Prostate gland (tissue), 2 donors: Measurements from ENCODE around the gene DCDC1. TPM values are rescaled to one million over a fixed set of nuclear protein-coding genes. Genes with fewer than 3 reads are reported as not detected.

Source experiments
- DNase-seq: peaks from one replicate; pipeline ENCODE4 v3.0.0-alpha.2; 2019; ENCODE audit warnings: low spot score
- H3K27ac ChIP-seq, 2 donors: fragments of 200-600 bp; sonication (generic); 2 replicates each; pipeline ENCODE4 v1.5.1; 2017 to 2019
- H3K27me3 ChIP-seq: fragments of 200-600 bp; sonication (generic); replicated peaks from 2 replicates; pipeline ENCODE4 v1.5.1; 2019; ENCODE audit not compliant: insufficient read depth
- H3K36me3 ChIP-seq, 2 donors: fragments of 200-600 bp; sonication (generic); 1 replicate in 1 of 2; 2 replicates in 1 of 2; pipeline versions ENCODE4 v1.5.1 to v1.8.1; 2017 to 2019
- H3K4me1 ChIP-seq: fragments of 200-600 bp; sonication (generic); replicated peaks from 2 replicates; pipeline ENCODE4 v1.5.1; 2019
- H3K4me3 ChIP-seq, 2 donors: fragments of 200-600 bp; sonication (generic); 2 replicates each; pipeline ENCODE4 v1.5.1; 2017 to 2019
- H3K9me3 ChIP-seq: fragments of 200-600 bp; sonication (generic); 2 replicates; pipeline ENCODE4 v1.5.1; 2017
- POLR2A ChIP-seq: fragments of 450-650 bp; IDR thresholded peaks from one replicate; pipeline ENCODE4 v1.6.1; 2016; ENCODE audit warnings: antibody characterized with exemption, mild to moderate bottlenecking
- POLR2AphosphoS5 ChIP-seq: sonication (generic); formaldehyde crosslinking; IDR thresholded peaks from one replicate; pipeline ENCODE4 v1.6.1; 2017; ENCODE audit warnings: antibody characterized with exemption
- WGBS: methylation state at CpG from one replicate; pipeline ENCODE4 v1.1.5; 2018; 5-methylcytosine and 5-hydroxymethylcytosine counted together
- intact Hi-C: fragments of 100-400 bp; cut with DNase I; formaldehyde crosslinking; loops from one replicate; pipeline ENCODE4 v1.14.2; 2022
- total RNA-seq, 2 donors: library from RNA; depleted of rRNA; stranded (reverse); fragments of >200 nt; gene quantifications; one replicate each; pipeline ENCODE4 v1.1.0, GENCODE V29; 2016
- TF ChIP-seq, protein P1 (sequence below), 4 experiments: fragments of 200-600 bp in 2 of 4; fragments of 450-650 bp in 2 of 4; sonication (generic) in 2 of 4; IDR thresholded peaks; 1 replicate in 3 of 4; 2 replicates in 1 of 4; pipeline ENCODE4 v1.5.1; 2016 to 2019; ENCODE audit warnings: antibody characterized with exemption in 4 of 4, mild to moderate bottlenecking in 2 of 4, moderate library complexity in 2 of 4

The DCDC1 gene
- total RNA-seq, 2 donors from 2014 or later, result 0.36 to 2.5 TPM

DNA sequence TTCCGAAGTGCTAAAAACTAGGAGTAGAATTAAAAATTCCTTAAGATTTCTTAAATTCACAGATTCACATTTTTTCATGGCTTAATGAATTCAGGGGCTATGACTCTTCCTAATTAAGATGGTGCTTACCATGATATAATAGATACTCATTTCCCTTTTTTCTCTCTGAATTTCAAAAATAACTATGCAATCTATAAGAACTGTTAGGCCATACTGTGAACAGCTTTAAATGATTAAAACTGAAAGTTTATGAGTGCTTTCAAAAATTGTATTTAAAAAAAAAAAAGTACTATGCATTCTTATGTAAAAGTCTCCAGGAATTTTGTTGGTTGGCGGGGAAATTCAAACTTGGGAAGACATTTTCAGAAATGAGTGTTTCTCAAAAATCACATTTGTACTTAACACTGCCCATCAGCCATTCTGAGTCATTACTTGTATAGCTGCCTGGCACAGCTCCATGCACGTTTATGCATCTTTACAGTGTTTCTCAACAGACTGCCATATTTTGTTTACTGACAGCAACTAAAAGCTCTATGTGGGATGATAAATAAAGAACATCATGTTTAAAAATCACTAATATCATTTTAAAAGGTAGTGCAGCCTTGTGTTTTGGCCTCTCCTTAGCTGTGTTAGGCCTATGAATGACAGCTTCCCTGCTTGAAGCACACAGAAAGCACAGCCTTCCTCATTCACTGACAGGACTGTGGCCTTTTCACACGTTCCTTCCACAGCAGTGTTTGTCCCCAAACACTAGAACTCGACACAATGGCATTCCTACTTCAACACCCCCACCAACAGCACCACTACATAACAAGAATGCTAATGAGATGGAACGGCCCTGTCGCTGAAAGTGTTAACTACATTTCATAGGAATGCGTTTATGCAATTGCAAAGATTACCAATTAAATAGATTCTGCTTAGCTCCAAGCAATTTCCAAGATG, 131.4 kb downstream of the DCDC1 start:
- 61% methylated on average over 8 of the region's 8 CpGs for WGBS
- Histone ChIP-seq H3K36me3 (no peaks in the 10 kb centered on the region), H3K4me3 (no peak overlapping the region), H3K4me1 (no peaks in the 10 kb centered on the region), H3K9me3 (no peaks in the 10 kb centered on the region), H3K27me3 (no peaks in the 10 kb centered on the region), H3K27ac (no peak overlapping the region)
- TF ChIP-seq POLR2AphosphoS5 (no peak), POLR2A (no peak)
- TF ChIP-seq, protein P1, sequence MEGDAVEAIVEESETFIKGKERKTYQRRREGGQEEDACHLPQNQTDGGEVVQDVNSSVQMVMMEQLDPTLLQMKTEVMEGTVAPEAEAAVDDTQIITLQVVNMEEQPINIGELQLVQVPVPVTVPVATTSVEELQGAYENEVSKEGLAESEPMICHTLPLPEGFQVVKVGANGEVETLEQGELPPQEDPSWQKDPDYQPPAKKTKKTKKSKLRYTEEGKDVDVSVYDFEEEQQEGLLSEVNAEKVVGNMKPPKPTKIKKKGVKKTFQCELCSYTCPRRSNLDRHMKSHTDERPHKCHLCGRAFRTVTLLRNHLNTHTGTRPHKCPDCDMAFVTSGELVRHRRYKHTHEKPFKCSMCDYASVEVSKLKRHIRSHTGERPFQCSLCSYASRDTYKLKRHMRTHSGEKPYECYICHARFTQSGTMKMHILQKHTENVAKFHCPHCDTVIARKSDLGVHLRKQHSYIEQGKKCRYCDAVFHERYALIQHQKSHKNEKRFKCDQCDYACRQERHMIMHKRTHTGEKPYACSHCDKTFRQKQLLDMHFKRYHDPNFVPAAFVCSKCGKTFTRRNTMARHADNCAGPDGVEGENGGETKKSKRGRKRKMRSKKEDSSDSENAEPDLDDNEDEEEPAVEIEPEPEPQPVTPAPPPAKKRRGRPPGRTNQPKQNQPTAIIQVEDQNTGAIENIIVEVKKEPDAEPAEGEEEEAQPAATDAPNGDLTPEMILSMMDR (IDR thresholded peaks at IDR 0.05), result no peak
- intact Hi-C loops, result no loop called here
- DNase-seq, result no peak

DNA sequence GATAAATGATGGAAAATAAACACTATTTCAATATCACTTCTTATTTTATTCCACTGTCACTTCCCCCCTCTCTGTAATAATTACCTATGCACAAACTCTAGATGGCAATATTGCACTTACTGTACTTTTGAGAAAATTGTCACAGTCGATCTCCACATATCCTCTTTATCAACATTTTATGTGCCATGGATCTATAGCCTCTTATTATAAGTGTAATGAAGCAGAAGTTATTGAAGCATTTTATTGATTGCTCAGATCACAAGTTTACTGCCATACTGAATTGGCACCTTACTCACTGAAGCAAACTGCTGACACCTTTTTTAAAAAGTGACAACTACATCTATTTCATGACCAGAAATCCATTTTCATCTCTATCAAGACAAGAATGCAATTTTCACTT, 133.4 kb downstream of the DCDC1 start:
- WGBS, result 6% methylated on average over 1 of the region's 1 CpG
- no peaks in the 10 kb centered on the region for H3K9me3 ChIP-seq
- intact Hi-C loops, result no loop called here

DNA sequence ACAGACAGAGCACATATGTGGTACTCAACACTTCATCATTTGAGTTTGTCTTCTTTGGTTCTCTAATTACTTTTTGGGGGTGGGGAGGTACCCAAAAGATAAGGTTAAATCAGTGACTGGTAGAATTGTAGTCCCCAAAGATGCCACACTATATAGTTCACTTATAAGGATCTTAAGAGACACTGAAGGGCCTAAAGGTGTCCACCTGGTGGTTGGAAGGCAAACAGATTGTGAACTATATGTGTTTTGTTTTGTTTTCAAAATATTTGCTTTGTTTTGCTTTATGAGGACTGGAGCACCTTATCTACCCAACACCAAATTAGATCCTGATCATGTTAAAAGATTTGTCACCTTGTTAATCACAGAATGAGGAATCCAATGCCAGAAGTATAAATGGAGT, 136.1 kb downstream of the DCDC1 start:
- Histone ChIP-seq H3K27ac (no peak overlapping the region), H3K4me3 (no peak overlapping the region), H3K9me3 (no peaks in the 10 kb centered on the region), H3K27me3 (no peaks in the 10 kb centered on the region), H3K4me1 (no peaks in the 10 kb centered on the region), H3K36me3 (no peaks in the 10 kb centered on the region)
- no peak for DNase-seq
- intact Hi-C loops, result no loop called here
- TF ChIP-seq, protein P1 (IDR thresholded peaks at IDR 0.05), result peak in 1 of 4 experiments; percentile 11
- TF ChIP-seq POLR2A, result no peak

More for the DNA sequence above, 133.4 kb downstream of the DCDC1 start:
- no peaks in the 10 kb centered on the region for H3K36me3 ChIP-seq
- no peak overlapping the region for H3K27ac ChIP-seq
- DNase-seq, result no peak
- no peaks in the 10 kb centered on the region for H3K27me3 ChIP-seq
- H3K4me1 ChIP-seq, result no peaks in the 10 kb centered on the region
- no peak overlapping the region for H3K4me3 ChIP-seq
- TF ChIP-seq POLR2AphosphoS5 (no peak), POLR2A (no peak)
- TF ChIP-seq, protein P1 (IDR thresholded peaks at IDR 0.05), result peak in 1 of 4 experiments; percentile 8

GRCh38 chr11:31231601-31232000, 137.9 kb downstream of the DCDC1 start:
- no peaks in the 10 kb centered on the region for H3K27me3 ChIP-seq
- TF ChIP-seq POLR2AphosphoS5 (no peak), POLR2A (no peak)
- TF ChIP-seq, protein P1 (IDR thresholded peaks at IDR 0.05), result no peak
- no peak overlapping the region for H3K27ac ChIP-seq
- H3K36me3 ChIP-seq, result no peaks in the 10 kb centered on the region
- intact Hi-C loops, result no loop called here
- no peaks in the 10 kb centered on the region for H3K4me1 ChIP-seq
- DNase-seq, result no peak
- H3K4me3 ChIP-seq, result no peak overlapping the region
- no peaks in the 10 kb centered on the region for H3K9me3 ChIP-seq
- 95% methylated on average over 1 of the region's 1 CpG for WGBS

- Histone ChIP-seq H3K4me1 (no peaks in the 10 kb centered on the region), H3K9me3 (no peaks in the 10 kb centered on the region), H3K27me3 (no peaks in the 10 kb centered on the region), H3K27ac (no peak overlapping the region), H3K4me3 (no peak overlapping the region), H3K36me3 (no peaks in the 10 kb centered on the region)
- WGBS, result 41% methylated on average over 2 of the region's 2 CpGs
- intact Hi-C loops, result no loop called here
- DNase-seq, result peak; percentile 5
- no peak for TF ChIP-seq POLR2AphosphoS5
- no peak for TF ChIP-seq POLR2A
- TF ChIP-seq, protein P1 (IDR thresholded peaks at IDR 0.05), result no peak
These were observed 150.7 kb downstream of the DCDC1 start for GRCh38 chr11:31218847-31219246.
